Stimulated activated CD8-positive, alpha-beta memory T cell treated with anti-CD3 and anti-CD28 coated beads, Interleukin-4, amount 100 ng/mL, for 4 hours (primary cell): ENCODE results near the gene GOLGA8K.
A peak's percentile ranks its signal among the peaks of the same experiment; 100 is the strongest.
"Not testable (repeated sequence)": the region's sequence is repeated elsewhere in the genome, so short reads cannot be mapped to it uniquely, and the experiment has no call there.

Source experiments
- DNase-seq, 2 donors: peaks; one replicate each; pipeline ENCODE4 v3.0.0-alpha.2; 2020; ENCODE audit warnings: low read depth in 2 of 2, low spot score in 1 of 2

The GOLGA8K gene, protein sequence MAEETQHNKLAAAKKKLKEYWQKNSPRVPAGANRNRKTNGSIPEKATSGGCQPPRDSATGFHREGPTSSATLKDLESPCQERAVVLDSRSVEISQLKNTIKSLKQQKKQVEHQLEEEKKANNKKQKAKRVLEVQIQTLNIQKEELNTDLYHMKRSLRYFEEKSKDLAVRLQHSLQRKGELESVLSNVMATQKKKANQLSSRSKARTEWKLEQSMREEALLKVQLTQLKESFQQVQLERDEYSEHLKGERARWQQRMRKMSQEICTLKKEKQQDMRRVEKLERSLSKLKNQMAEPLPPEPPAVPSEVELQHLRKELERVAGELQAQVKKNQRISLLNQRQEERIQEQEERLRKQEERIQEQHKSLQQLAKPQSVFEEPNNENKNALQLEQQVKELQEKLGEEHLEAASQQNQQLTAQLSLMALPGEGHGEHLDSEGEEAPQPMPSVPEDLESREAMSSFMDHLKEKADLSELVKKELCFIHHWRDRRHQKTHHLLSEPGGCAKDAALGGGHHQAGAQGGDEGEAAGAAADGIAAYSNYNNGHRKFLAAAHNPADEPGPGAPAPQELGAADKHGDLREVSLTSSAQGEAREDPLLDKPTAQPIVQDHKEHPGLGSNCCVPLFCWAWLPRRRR

DNA sequence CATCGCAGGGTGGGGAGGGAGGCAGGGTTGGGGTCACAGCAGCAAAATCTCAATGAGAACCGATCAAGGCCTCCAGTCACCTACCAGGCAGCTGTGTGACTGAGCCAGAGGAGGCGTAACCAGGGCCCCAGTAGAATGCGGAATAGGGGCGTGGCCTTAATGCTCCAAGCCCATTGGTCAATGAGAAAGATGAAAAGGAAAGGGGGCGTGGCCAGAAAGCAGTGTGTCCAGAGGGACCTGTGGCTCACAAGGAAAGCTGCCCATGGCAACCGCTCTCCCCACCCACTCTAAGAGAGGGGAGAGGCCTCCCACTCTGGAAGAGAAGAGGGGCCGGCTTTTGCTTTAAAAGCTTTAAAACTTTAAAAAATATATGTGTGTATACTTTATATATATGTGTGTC lies at the start of gene GOLGA8K:
Gene GOLGA8K, minus strand, starts transcription at position 101 of the 400 bp plus-strand sequence. Its CDS starts 98 bp downstream, at position 3.
- not testable (repeated sequence) for DNase-seq

DNA sequence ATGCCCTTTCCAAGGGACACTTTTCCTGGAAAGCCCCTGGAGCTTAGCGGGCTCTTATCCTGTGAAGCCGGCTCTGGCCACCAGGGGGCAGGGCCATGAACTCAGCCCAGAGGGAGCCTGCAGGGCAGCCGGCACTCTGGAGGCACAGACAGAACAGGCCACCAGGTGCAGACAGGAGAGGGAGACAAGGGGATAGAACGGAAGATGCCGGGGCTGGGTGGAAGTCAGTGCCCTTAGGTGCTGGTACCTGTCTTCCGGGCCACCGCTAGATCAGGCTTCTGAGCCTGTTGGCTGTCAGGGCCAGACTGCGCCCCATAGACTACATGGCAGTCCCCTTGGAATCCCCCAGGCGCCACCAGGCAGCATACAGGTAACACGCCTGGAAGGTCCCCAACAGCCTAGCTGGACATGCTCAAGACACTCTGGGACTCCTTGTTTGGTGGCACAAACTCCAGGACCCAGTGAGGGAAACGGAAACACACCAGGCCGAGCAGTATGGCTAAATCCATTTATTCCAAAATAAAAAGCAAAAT lies 37.4 kb upstream of the GOLGA8K start:
- DNase-seq, result not testable (repeated sequence)

- DNase-seq, result not testable (repeated sequence)
Measured at GRCh38 chr15:32434102-32434963, 31.2 kb upstream of the GOLGA8K start.

GRCh38 chr15:32427635-32428034 lies 24.5 kb upstream of the GOLGA8K start:
- not testable (repeated sequence) for DNase-seq

GRCh38 chr15:32426511-32426910 lies 23.4 kb upstream of the GOLGA8K start:
- DNase-seq, result not testable (repeated sequence)

DNA sequence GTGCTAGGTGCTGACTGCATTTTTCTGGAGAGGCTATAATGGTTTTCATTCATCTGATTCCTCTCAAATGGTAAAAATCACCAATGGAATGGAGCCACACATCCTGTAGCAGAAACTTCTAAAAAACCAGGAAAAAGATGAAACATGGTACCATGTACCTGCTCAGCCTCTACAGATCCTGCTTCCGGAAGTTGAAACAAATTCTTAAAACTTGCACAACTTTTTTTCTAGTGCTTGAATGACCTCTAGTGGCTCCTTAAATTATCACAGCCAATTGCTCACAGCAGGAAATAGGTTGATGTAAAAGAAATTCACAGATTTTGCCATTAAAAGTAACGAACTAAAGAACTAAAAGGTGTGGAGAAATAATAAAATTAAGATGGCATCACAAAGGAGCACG lies 4.8 kb upstream of the GOLGA8K start:
- not testable (repeated sequence) for DNase-seq

GRCh38 chr15:32396522-32396921 lies 6.6 kb downstream of the GOLGA8K start:
- not testable (repeated sequence) for DNase-seq

GRCh38 chr15:32394745-32395144 lies 8.3 kb downstream of the GOLGA8K start:
- DNase-seq, result not testable (repeated sequence)

DNA sequence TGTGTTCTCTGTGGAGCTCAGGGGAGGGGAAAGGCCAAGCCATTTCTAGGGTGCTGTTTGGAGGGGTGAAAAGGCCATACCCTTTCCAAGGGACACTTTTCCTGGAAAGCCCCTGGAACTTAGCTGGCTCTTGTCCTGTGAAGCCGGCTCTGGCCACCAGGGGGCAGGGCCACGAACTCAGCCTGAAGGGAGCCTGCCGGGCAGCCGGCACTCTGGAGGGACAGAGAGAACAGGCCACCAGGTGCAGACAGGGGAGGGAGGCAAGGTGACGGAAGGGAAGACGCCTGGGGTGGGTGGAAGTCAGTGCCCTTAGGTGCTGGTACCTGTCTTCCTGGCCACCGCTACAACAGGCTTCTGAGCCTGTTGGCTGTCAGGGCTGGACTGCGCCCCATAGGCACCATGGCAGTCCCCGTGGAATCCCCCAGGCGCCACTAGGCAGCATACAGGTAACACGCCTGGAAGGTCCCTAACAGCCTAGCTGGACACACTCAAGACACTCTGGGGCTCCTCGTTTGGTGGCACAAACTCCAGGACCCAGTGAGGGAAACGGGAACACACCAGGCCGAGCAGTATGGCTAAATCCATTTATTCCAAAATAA lies 14.9 kb downstream of the GOLGA8K start:
- not testable (repeated sequence) for DNase-seq

GRCh38 chr15:32385823-32386495 lies 17.1 kb downstream of the GOLGA8K start:
- not testable (repeated sequence) for DNase-seq

- not testable (repeated sequence) for DNase-seq
Measured at GRCh38 chr15:32374185-32374584, 28.9 kb downstream of the GOLGA8K start.

- DNase-seq, result not testable (repeated sequence)
Measured at GRCh38 chr15:32373707-32374106, 29.4 kb downstream of the GOLGA8K start.

DNA sequence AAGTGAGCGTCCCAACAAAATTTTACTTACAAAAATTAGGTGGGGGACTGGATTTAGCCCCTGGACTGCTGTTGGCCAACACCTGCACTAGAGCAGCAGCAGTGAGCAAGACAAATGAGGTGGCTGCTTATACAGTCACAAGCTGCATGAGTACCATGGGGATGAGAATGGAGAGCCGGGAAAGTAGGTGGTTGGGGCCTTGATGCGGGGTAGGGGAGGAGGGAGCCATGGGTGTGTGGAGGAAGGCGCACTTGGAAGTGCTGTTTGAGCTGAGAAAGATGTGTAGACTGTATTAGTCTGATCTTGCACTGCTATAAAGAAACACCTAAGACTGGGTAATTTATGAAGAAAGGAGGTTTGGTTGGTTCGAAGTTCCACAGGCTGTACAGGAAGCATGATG lies 31.0 kb downstream of the GOLGA8K start:
- not testable (repeated sequence) for DNase-seq

- not testable (repeated sequence) for DNase-seq
Measured at GRCh38 chr15:32370526-32370925, 32.6 kb downstream of the GOLGA8K start.

- DNase-seq, result not testable (repeated sequence)
Measured at GRCh38 chr15:32370064-32370463, 33.0 kb downstream of the GOLGA8K start.

DNA sequence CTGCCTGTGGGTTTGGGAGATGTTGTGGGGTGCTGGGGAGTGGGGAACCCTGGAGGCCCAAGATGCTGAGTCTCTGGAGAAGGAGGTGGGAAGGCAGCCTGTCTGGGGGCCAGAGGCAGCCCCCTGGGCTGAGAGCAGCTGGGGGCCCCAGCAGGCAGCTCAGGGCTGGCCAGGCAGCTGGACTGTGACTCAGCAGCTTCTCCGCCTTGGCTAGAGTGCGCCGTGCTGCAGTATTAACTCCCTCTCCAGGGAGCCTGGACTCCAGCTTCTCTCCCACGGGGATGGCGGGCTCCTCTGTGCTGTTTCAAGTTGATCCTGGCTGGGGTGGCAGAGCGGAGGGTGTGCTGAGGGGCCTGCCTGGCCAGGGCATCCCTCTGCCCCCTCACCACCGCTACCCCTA lies 36.6 kb downstream of the GOLGA8K start:
- not testable (repeated sequence) for DNase-seq

GRCh38 chr15:32365955-32366354 lies 37.1 kb downstream of the GOLGA8K start:
- not testable (repeated sequence) for DNase-seq

DNA sequence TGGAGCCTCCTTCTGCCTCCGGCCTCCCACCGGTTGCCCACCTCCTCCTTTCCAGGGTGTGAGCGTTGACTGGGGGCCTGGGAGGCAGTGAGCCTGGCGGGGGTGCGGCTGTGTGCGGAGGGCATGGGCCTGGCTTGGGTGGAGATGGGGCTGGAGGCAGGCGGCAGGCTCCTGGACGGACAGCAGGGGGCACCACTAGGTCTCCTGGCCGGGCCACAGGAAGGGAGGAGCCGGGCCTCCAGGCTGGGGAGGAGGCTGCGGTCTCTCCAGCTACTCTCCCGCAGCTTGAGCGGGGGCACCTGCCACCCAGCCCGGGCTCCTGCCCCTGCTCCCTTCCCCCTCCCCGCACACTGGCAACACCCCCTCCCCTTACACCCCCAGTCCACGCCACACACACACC lies 38.1 kb downstream of the GOLGA8K start:
- DNase-seq, result peak in 1 of 2 donors; percentile 3

- DNase-seq, result not testable (repeated sequence)
Measured at GRCh38 chr15:32363449-32363848, 39.6 kb downstream of the GOLGA8K start.

- not testable (repeated sequence) for DNase-seq
Measured at GRCh38 chr15:32361662-32362061, 41.4 kb downstream of the GOLGA8K start.
